Fibroblast of pulmonary artery (primary cell): Measurements from ENCODE around the gene OPALIN.

Source experiments
- DNase-seq: peaks from one replicate; pipeline ENCODE4 v3.0.0-alpha.2; 2010; ENCODE audit warnings: low read depth
- H3K4me3 ChIP-seq: replicated peaks from 2 replicates; pipeline ENCODE4 v1.5.1; 2011; ENCODE audit warnings: low read depth, mild to moderate bottlenecking, control low read depth, low read length, moderate library complexity
- TF ChIP-seq, protein P1 (sequence below): IDR thresholded peaks from 2 replicates; pipeline ENCODE4 v1.5.1; 2011; ENCODE audit warnings: mild to moderate bottlenecking, control low read depth, low read length, inconsistent platforms; ENCODE audit errors: missing control alignments

The OPALIN gene

GRCh38 chr10:96295475-96295874 lies 63.3 kb downstream of the OPALIN start:
- TF ChIP-seq, protein P1, sequence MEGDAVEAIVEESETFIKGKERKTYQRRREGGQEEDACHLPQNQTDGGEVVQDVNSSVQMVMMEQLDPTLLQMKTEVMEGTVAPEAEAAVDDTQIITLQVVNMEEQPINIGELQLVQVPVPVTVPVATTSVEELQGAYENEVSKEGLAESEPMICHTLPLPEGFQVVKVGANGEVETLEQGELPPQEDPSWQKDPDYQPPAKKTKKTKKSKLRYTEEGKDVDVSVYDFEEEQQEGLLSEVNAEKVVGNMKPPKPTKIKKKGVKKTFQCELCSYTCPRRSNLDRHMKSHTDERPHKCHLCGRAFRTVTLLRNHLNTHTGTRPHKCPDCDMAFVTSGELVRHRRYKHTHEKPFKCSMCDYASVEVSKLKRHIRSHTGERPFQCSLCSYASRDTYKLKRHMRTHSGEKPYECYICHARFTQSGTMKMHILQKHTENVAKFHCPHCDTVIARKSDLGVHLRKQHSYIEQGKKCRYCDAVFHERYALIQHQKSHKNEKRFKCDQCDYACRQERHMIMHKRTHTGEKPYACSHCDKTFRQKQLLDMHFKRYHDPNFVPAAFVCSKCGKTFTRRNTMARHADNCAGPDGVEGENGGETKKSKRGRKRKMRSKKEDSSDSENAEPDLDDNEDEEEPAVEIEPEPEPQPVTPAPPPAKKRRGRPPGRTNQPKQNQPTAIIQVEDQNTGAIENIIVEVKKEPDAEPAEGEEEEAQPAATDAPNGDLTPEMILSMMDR = no peak
- no peak for DNase-seq
- no peak overlapping the region for H3K4me3 ChIP-seq
